GM12878 (cell line): Measurements from ENCODE around the gene ADAP1. TPM values are rescaled to one million over a fixed set of nuclear protein-coding genes. Genes with fewer than 3 reads are reported as not detected.

Experiments
- ATAC-seq: fragments of 200-7000 bp; cut with Tn5 transposase; 3 replicates; pipeline ENCODE4 v1.9.1; 2020; ENCODE audit warnings: mild to moderate bottlenecking, moderate library complexity
- BruUV-seq: library from RNA; stranded (reverse); fragments of 400-500 nt; replicated peaks from 2 replicates; lab custom pipeline; 2021; lab: Mats Ljungman, UMichigan
- CTCF ChIA-PET: fragments of 300-600 bp; sonication (Branson Sonifier 250); formaldehyde crosslinking; extraction: SDS; loops from one replicate; lab custom pipeline; 2021; ENCODE audit warnings: inconsistent platforms; lab: Yijun Ruan, JAX
- POLR2A ChIA-PET: fragments of 350-600 bp; formaldehyde crosslinking; extraction: SDS; loops from one replicate; lab custom pipeline; 2021; ENCODE audit warnings: inconsistent platforms; lab: Charles Lee
- RAD21 ChIA-PET: fragments of 300-600 bp; sonication (Branson Sonifier 250); formaldehyde crosslinking; loops from one replicate; lab custom pipeline; 2023; ENCODE audit warnings: antibody characterized with exemption; ENCODE audit not compliant: unreplicated experiment; lab: Charles Lee
- SMC1A ChIA-PET: fragments of 300-600 bp; sonication (Branson Sonifier 250); formaldehyde crosslinking; loops from one replicate; lab custom pipeline; 2023; ENCODE audit not compliant: unreplicated experiment, uncharacterized antibody; lab: Charles Lee
- DNase-seq: peaks from one replicate; pipeline ENCODE4 v3.0.0-alpha.2; 2011; ENCODE audit warnings: low read depth, low spot score
- FAIRE-seq: peaks from 3 replicates; lab custom pipeline; 2011; peaks lifted over from hg19 to GRCh38; lab: Jason Lieb, UNC
- H2AFZ ChIP-seq: 2 replicates; pipeline ENCODE4 v1.6.0; 2011; ENCODE audit warnings: low read depth, low read length, control low read depth; ENCODE audit not compliant: control insufficient read depth
- H3K27ac ChIP-seq: 2 replicates; pipeline ENCODE4 v1.5.1; 2011; ENCODE audit warnings: control low read depth; ENCODE audit not compliant: control insufficient read depth, insufficient read depth
- H3K27me3 ChIP-seq, 2 experiments: replicated peaks in 1 of 2; 2 replicates each; pipeline versions ENCODE4 v1.6.0 to v1.6.1; 2011; ENCODE audit warnings: low read length in 1 of 2; ENCODE audit not compliant: control insufficient read depth in 2 of 2, insufficient read depth in 2 of 2
- H3K36me3 ChIP-seq, 2 experiments: 2 replicates each; pipeline ENCODE4 v1.5.1; 2011; ENCODE audit warnings: low read length in 1 of 2; ENCODE audit not compliant: control insufficient read depth in 2 of 2, insufficient read depth in 2 of 2
- H3K4me1 ChIP-seq: 2 replicates; pipeline ENCODE4 v1.6.1; 2011; ENCODE audit warnings: mild to moderate bottlenecking, low read length, moderate library complexity, mixed read lengths; ENCODE audit not compliant: control insufficient read depth, insufficient read depth
- H3K4me2 ChIP-seq: 2 replicates; pipeline ENCODE4 v1.6.0; 2011; ENCODE audit warnings: control low read depth; ENCODE audit not compliant: control insufficient read depth, insufficient read depth
- H3K4me3 ChIP-seq: fragments of 200-600 bp; sonication (generic); 2 replicates; pipeline ENCODE4 v1.5.1; 2016
- H3K79me2 ChIP-seq: 2 replicates; pipeline ENCODE4 v1.6.0; 2011; ENCODE audit warnings: low read length; ENCODE audit not compliant: control insufficient read depth, insufficient read depth
- H3K9ac ChIP-seq: 2 replicates; pipeline ENCODE4 v1.8.0; 2011; ENCODE audit warnings: low read length, control low read depth, mixed read lengths; ENCODE audit not compliant: control insufficient read depth, insufficient read depth
- H3K9me3 ChIP-seq: replicated peaks from 3 replicates; pipeline ENCODE4 v1.5.1; 2011; ENCODE audit warnings: mild to moderate bottlenecking, low read length; ENCODE audit not compliant: control insufficient read depth, insufficient read depth
- H4K20me1 ChIP-seq: 2 replicates; pipeline ENCODE4 v1.6.0; 2011; ENCODE audit not compliant: control insufficient read depth, insufficient read depth
- ATF7 ChIP-seq: fragments of 450-650 bp; IDR thresholded peaks from 2 replicates; pipeline ENCODE4 v1.6.1; 2016; ENCODE audit warnings: low read depth, mild to moderate bottlenecking
- BACH1 ChIP-seq: fragments of 450-650 bp; IDR thresholded peaks from 2 replicates; pipeline ENCODE4 v1.6.1; 2017; ENCODE audit warnings: mild to moderate bottlenecking, borderline replicate concordance
- CEBPZ ChIP-seq: fragments of 150-350 bp; IDR thresholded peaks from 2 replicates; pipeline ENCODE4 v1.6.1; 2016; ENCODE audit warnings: low read depth, low read length
- CREB1 ChIP-seq: IDR thresholded peaks from 2 replicates; pipeline ENCODE4 v1.6.1; 2012; ENCODE audit warnings: low read depth, mild to moderate bottlenecking, inconsistent platforms
- E2F4 ChIP-seq: IDR thresholded peaks from 2 replicates; pipeline ENCODE4 v1.6.1; 2012; ENCODE audit warnings: low read depth, low read length, improper control_type of control experiment
- ESRRA ChIP-seq: IDR thresholded peaks from 2 replicates; pipeline ENCODE4 v1.6.1; 2012; ENCODE audit warnings: mild to moderate bottlenecking, low read length, improper control_type of control experiment
- NFYA ChIP-seq: IDR thresholded peaks from 2 replicates; pipeline ENCODE4 v1.6.1; 2011; ENCODE audit warnings: low read depth, mild to moderate bottlenecking, low read length, improper control_type of control experiment, borderline replicate concordance
- NKRF ChIP-seq: fragments of 450-650 bp; conservative IDR thresholded peaks from 2 replicates; pipeline ENCODE4 v1.6.1; 2017; ENCODE audit warnings: mild to moderate bottlenecking, moderate library complexity
- POU2F2 ChIP-seq: IDR thresholded peaks from 3 replicates; pipeline ENCODE4 v1.6.1; 2011; ENCODE audit warnings: low read depth, mild to moderate bottlenecking, low read length, borderline replicate concordance
- SRF ChIP-seq, 2 experiments: IDR thresholded peaks; 2 replicates each; pipeline ENCODE4 v1.6.1; 2011; ENCODE audit warnings: low read depth in 2 of 2, low read length in 2 of 2, mild to moderate bottlenecking in 1 of 2, moderate library complexity in 1 of 2
- USF2 ChIP-seq: IDR thresholded peaks from 2 replicates; pipeline ENCODE4 v1.6.1; 2011; ENCODE audit warnings: low read depth, low read length, improper control_type of control experiment, borderline replicate concordance
- WRNIP1 ChIP-seq: IDR thresholded peaks from 2 replicates; pipeline ENCODE4 v1.6.1; 2011; ENCODE audit warnings: low read depth, low read length, improper control_type of control experiment, borderline replicate concordance
- YY1 ChIP-seq: IDR thresholded peaks from 2 replicates; pipeline ENCODE4 v1.6.1; 2011; ENCODE audit warnings: low read depth, mild to moderate bottlenecking, low read length
- ZBTB33 ChIP-seq: fragments of 450-650 bp; IDR thresholded peaks from 2 replicates; pipeline ENCODE4 v1.6.1; 2017; ENCODE audit warnings: mild to moderate bottlenecking
- ZNF24 ChIP-seq: fragments of 450-650 bp; IDR thresholded peaks from 2 replicates; pipeline ENCODE4 v1.6.1; 2017; ENCODE audit warnings: antibody characterized with exemption, mild to moderate bottlenecking
- WGBS: methylation state at CpG from one replicate; pipeline ENCODE4 v1.1.6; 2016; ENCODE audit warnings: low lambda C conversion rate; ENCODE audit not compliant: insufficient replicate concordance, insufficient coverage; ENCODE audit errors: missing lambda C conversion rate; 5-methylcytosine and 5-hydroxymethylcytosine counted together
- in situ Hi-C: fragments of 300-500 bp; cut with MboI; formaldehyde crosslinking; loops from 9 replicates; pipeline ENCODE4 v1.14.3; 2018; ENCODE audit warnings: mixed read lengths
- intact Hi-C: fragments of 100-400 bp; cut with micrococcal nuclease; formaldehyde crosslinking; loops from one replicate; pipeline ENCODE4 v1.14.2; 2022; ENCODE audit not compliant: unreplicated experiment
- polyA plus RNA-seq, 11 experiments: library from polyadenylated mRNA; depleted of rRNA in 4 of 11; unstranded in 6 of 11; stranded (reverse) in 5 of 11; fragments of >200 nt; fragmentation: Nextera tagmentation in 4 of 11; fragmentation: Illumina TruSeq in 1 of 11; extraction: Ambion mirVana in 4 of 11; extraction: Trizol in 1 of 11; gene quantifications; 1 replicate in 1 of 11; 2 replicates in 10 of 11; pipeline versions ENCODE4 v1.2.1 to v1.2.3, GENCODE V29; 2011 to 2016; ENCODE audit warnings: inconsistent platforms in 2 of 11, missing spikeins in 2 of 11, low read depth in 1 of 11
- total RNA-seq, 4 experiments: library from RNA; depleted of rRNA in 3 of 4; stranded (reverse); fragments of >200 nt in 3 of 4; fragmentation: Illumina TruSeq in 1 of 4; extraction: Trizol in 1 of 4; gene quantifications; 2 replicates each; pipeline versions ENCODE4 v1.2.1 to v1.2.3, GENCODE V29; 2013 to 2021

Gene ADAP1
- total and polyA plus RNA-seq, 10 of the 15 experiments (the other 5 are each of a cell fraction or from before 2014, with no cell fraction given), result 0.22 to 44.2 (median 22.0) TPM; not detected in 1

GRCh38 chr7:902996-903395 is 51.5 kb downstream of the ADAP1 start:
- BruUV-seq, result no TSS peak
- H3K27me3 ChIP-seq, result no peaks in the 10 kb centered on the region
- TF ChIP-seq POU2F2 (no peak), ZBTB33 (no peak), WRNIP1 (no peak), NKRF (no peak), NFYA (no peak), E2F4 (no peak), YY1 (no peak), CREB1 (no peak), ZNF24 (no peak), ESRRA (no peak), SRF (IDR thresholded peaks at IDR 0.05; ENCODE audit: low read depth in 2 of 2, low read length in 2 of 2) (no peak), CEBPZ (no peak), ATF7 (no peak), BACH1 (no peak), USF2 (no peak)

More at GRCh38 chr7:902996-903395, 51.5 kb downstream of the ADAP1 start:
- H3K79me2 ChIP-seq, result no peaks in the 10 kb centered on the region
- H3K4me2 ChIP-seq, result no peak overlapping the region
- H3K27ac ChIP-seq, result no peak overlapping the region
- no peaks in the 10 kb centered on the region for H3K9me3 ChIP-seq
- H2AFZ ChIP-seq, result no peak overlapping the region
- no peaks in the 10 kb centered on the region; the same call in 1 of the 2 replicates for H3K4me1 ChIP-seq
- in situ Hi-C loops (no loop called here), intact Hi-C loops (loop anchor here (10.0 kb wide), 1 partner anchor 162 kb away; no protein-coding TSS in a partner anchor)
- H3K9ac ChIP-seq, result no peak overlapping the region
- no peaks in the 10 kb centered on the region for H4K20me1 ChIP-seq
- POLR2A ChIA-PET, result no interaction called here
- WGBS, result 86% methylated on average over 22 of the region's 22 CpGs
- RAD21 ChIA-PET, result no interaction called here
- FAIRE-seq, result no peak
- H3K36me3 ChIP-seq, result peaks cover 0 to 26% of the 10 kb centered on the region in 2 experiments; a peak in 2 of 4 replicates
- no peak overlapping the region for H3K4me3 ChIP-seq
- DNase-seq, result no peak
- CTCF ChIA-PET, result no interaction called here
- no peak for ATAC-seq
- SMC1A ChIA-PET, result no interaction called here
